ENCODE data around the gene CEP290.

DNA sequence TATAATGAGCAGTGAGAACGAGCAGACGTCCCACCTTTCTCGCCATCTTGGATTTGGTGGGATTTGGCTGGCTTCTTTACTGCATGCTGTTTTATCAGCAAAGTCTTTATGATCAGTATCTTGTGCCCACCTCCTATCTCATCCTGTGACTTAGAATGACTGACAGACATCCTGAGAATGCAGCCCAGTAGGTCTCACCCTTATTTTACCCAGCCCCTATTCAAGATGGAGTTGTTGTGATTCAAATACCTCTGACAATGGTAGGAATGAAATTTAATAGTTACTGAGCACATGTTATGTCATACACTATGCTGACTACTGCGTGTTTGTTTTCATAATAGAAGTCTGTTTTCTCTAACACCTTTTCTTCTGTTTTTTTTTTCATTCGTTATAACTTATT is 2.1 kb upstream of the CEP290 start:
- TF ChIP-seq CTCF (IDR thresholded peaks at IDR 0.05; ENCODE audit: insufficient read depth, low read length) (no peak), POLR2AphosphoS5 (IDR thresholded peaks at IDR 0.05; ENCODE audit: low read depth) (no peak), GABPA (IDR thresholded peaks at IDR 0.05; ENCODE audit: low read depth) (no peak), SPI1 (IDR thresholded peaks at IDR 0.05; ENCODE audit: borderline replicate concordance, low read depth) (no peak)
- TF ChIP-seq, protein P1, sequence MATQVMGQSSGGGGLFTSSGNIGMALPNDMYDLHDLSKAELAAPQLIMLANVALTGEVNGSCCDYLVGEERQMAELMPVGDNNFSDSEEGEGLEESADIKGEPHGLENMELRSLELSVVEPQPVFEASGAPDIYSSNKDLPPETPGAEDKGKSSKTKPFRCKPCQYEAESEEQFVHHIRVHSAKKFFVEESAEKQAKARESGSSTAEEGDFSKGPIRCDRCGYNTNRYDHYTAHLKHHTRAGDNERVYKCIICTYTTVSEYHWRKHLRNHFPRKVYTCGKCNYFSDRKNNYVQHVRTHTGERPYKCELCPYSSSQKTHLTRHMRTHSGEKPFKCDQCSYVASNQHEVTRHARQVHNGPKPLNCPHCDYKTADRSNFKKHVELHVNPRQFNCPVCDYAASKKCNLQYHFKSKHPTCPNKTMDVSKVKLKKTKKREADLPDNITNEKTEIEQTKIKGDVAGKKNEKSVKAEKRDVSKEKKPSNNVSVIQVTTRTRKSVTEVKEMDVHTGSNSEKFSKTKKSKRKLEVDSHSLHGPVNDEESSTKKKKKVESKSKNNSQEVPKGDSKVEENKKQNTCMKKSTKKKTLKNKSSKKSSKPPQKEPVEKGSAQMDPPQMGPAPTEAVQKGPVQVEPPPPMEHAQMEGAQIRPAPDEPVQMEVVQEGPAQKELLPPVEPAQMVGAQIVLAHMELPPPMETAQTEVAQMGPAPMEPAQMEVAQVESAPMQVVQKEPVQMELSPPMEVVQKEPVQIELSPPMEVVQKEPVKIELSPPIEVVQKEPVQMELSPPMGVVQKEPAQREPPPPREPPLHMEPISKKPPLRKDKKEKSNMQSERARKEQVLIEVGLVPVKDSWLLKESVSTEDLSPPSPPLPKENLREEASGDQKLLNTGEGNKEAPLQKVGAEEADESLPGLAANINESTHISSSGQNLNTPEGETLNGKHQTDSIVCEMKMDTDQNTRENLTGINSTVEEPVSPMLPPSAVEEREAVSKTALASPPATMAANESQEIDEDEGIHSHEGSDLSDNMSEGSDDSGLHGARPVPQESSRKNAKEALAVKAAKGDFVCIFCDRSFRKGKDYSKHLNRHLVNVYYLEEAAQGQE (IDR thresholded peaks at IDR 0.05; ENCODE audit: insufficient replicate concordance, low read depth) = no peak

Measured in HL-60 (cell line).